MM.1S (cell line): Measurements from ENCODE around the gene RNASE3.
"Not testable (repeated sequence)": the region's sequence is repeated elsewhere in the genome, so short reads cannot be mapped to it uniquely, and the experiment has no call there.

ENCODE experiments used
- DNase-seq: peaks from one replicate; pipeline ENCODE4 v3.0.0-alpha.2; 2015
- H2AFZ ChIP-seq: fragments of 300-600 bp; sonication (generic); 2 replicates; pipeline ENCODE4 v1.6.0; 2016; ENCODE audit warnings: antibody characterized with exemption, low read length
- H3F3A ChIP-seq: fragments of 300-600 bp; sonication (generic); 2 replicates; pipeline ENCODE4 v1.6.1; 2016; ENCODE audit warnings: mild to moderate bottlenecking, antibody characterized with exemption, low read length, moderate library complexity, mixed read lengths; ENCODE audit not compliant: insufficient read depth
- H3K27ac ChIP-seq: fragments of 300-600 bp; sonication (generic); 2 replicates; pipeline ENCODE4 v1.5.1; 2016; ENCODE audit warnings: mild to moderate bottlenecking, low read length
- H3K27me3 ChIP-seq: fragments of 300-600 bp; sonication (generic); replicated peaks from 2 replicates; pipeline ENCODE4 v1.6.0; 2016; ENCODE audit warnings: low read length; ENCODE audit not compliant: insufficient read depth
- H3K36me3 ChIP-seq: fragments of 300-600 bp; sonication (generic); replicated peaks from 2 replicates; pipeline ENCODE4 v1.6.1; 2016; ENCODE audit warnings: mild to moderate bottlenecking, low read length, mixed read lengths; ENCODE audit not compliant: insufficient read depth
- H3K4me1 ChIP-seq: fragments of 300-600 bp; sonication (generic); 2 replicates; pipeline ENCODE4 v1.6.1; 2016; ENCODE audit warnings: low read length, mixed read lengths
- H3K4me2 ChIP-seq: fragments of 300-600 bp; sonication (generic); 2 replicates; pipeline ENCODE4 v1.6.0; 2016; ENCODE audit warnings: low read depth, low read length
- H3K4me3 ChIP-seq: fragments of 300-600 bp; sonication (generic); 2 replicates; pipeline ENCODE4 v1.5.1; 2016; ENCODE audit warnings: low read length, mixed read lengths
- H3K79me2 ChIP-seq: fragments of 300-600 bp; sonication (generic); 2 replicates; pipeline ENCODE4 v1.6.1; 2016; ENCODE audit warnings: mixed run types, low read length, mixed read lengths
- H3K9ac ChIP-seq: fragments of 300-600 bp; sonication (generic); 2 replicates; pipeline ENCODE4 v1.6.1; 2016; ENCODE audit warnings: low read length, mixed read lengths
- H3K9me2 ChIP-seq: fragments of 300-600 bp; sonication (generic); replicated peaks from 2 replicates; pipeline ENCODE4 v1.6.1; 2016; ENCODE audit warnings: mild to moderate bottlenecking, low read length, mixed read lengths; ENCODE audit not compliant: insufficient read depth
- H3K9me3 ChIP-seq: fragments of 300-600 bp; sonication (generic); replicated peaks from 2 replicates; pipeline ENCODE4 v1.6.1; 2016; ENCODE audit warnings: mild to moderate bottlenecking, low read length, mixed read lengths; ENCODE audit not compliant: insufficient read depth
- H4K20me1 ChIP-seq: fragments of 300-600 bp; sonication (generic); 2 replicates; pipeline ENCODE4 v1.6.1; 2016; ENCODE audit warnings: mild to moderate bottlenecking, low read length, moderate library complexity, mixed read lengths; ENCODE audit not compliant: insufficient read depth
- CTCF ChIP-seq: fragments of 300-600 bp; sonication (generic); IDR thresholded peaks from 2 replicates; pipeline ENCODE4 v1.5.1; 2016; ENCODE audit warnings: antibody characterized with exemption, low read length, mixed read lengths
- EZH2 ChIP-seq: fragments of 300-600 bp; sonication (generic); optimal IDR thresholded peaks from 2 replicates; pipeline ENCODE3; 2017; ENCODE audit warnings: low read depth, mild to moderate bottlenecking, antibody characterized with exemption, low read length, mixed read lengths
- EZH2phosphoT487 ChIP-seq: fragments of 300-600 bp; sonication (generic); IDR thresholded peaks from 2 replicates; pipeline ENCODE4 v1.6.1; 2018; ENCODE audit warnings: antibody characterized with exemption, low read length

The RNASE3 gene

GRCh38 chr14:20888411-20888810 lies 2.8 kb upstream of the RNASE3 start:
- H2AFZ ChIP-seq, H3K36me3 ChIP-seq: not testable (repeated sequence)

GRCh38 chr14:20895322-20895721 lies 4.1 kb downstream of the RNASE3 start:
- not testable (repeated sequence) for H3K4me3 ChIP-seq, H3K4me1 ChIP-seq, H3K9me3 ChIP-seq, H2AFZ ChIP-seq, H3K27ac ChIP-seq, H3F3A ChIP-seq, H3K36me3 ChIP-seq, H3K27me3 ChIP-seq, H3K79me2 ChIP-seq, H3K9me2 ChIP-seq, DNase-seq, H4K20me1 ChIP-seq, H3K4me2 ChIP-seq, H3K9ac ChIP-seq

More at GRCh38 chr14:20888411-20888810, 2.8 kb upstream of the RNASE3 start:
- H3K9me2 ChIP-seq, H3K79me2 ChIP-seq, H4K20me1 ChIP-seq, H3K4me1 ChIP-seq, H3K4me2 ChIP-seq, H3K9me3 ChIP-seq, H3K4me3 ChIP-seq, H3K27ac ChIP-seq, H3F3A ChIP-seq, H3K27me3 ChIP-seq, DNase-seq, H3K9ac ChIP-seq: not testable (repeated sequence)

GRCh38 chr14:20904393-20905029 lies 13.3 kb downstream of the RNASE3 start:
- TF ChIP-seq EZH2phosphoT487 (no peak), EZH2 (no peak), CTCF (no peak)
- H3K9me2 ChIP-seq, result no peaks in the 10 kb centered on the region
- no peaks in the 10 kb centered on the region for H3K27me3 ChIP-seq
- no peaks in the 10 kb centered on the region for H3K4me1 ChIP-seq
- no peak overlapping the region for H3K4me2 ChIP-seq
- no peak for DNase-seq
- H3K27ac ChIP-seq, result no peak overlapping the region
- no peaks in the 10 kb centered on the region for H3K36me3 ChIP-seq
- no peaks in the 10 kb centered on the region for H3K79me2 ChIP-seq
- no peaks in the 10 kb centered on the region for H4K20me1 ChIP-seq
- H3K9me3 ChIP-seq, result no peaks in the 10 kb centered on the region
- H3K9ac ChIP-seq, result no peak overlapping the region
- no peak overlapping the region for H2AFZ ChIP-seq
- no peak overlapping the region for H3K4me3 ChIP-seq
- no peaks in the 10 kb centered on the region for H3F3A ChIP-seq

- no peaks in the 10 kb centered on the region for H3F3A ChIP-seq
- H3K4me3 ChIP-seq, result no peak overlapping the region
- H3K9ac ChIP-seq, result no peak overlapping the region
- H2AFZ ChIP-seq, result no peak overlapping the region
- H3K9me3 ChIP-seq, result no peaks in the 10 kb centered on the region
- no peaks in the 10 kb centered on the region for H4K20me1 ChIP-seq
- TF ChIP-seq EZH2phosphoT487, result no peak
- no peak for TF ChIP-seq CTCF
- no peak for TF ChIP-seq EZH2
- no peaks in the 10 kb centered on the region for H3K79me2 ChIP-seq
- no peaks in the 10 kb centered on the region for H3K4me1 ChIP-seq
- no peak overlapping the region for H3K4me2 ChIP-seq
- no peaks in the 10 kb centered on the region for H3K9me2 ChIP-seq
- no peak for DNase-seq
- no peaks in the 10 kb centered on the region for H3K36me3 ChIP-seq
- H3K27ac ChIP-seq, result no peak overlapping the region
- no peaks in the 10 kb centered on the region for H3K27me3 ChIP-seq
These were observed 14.5 kb downstream of the RNASE3 start for GRCh38 chr14:20905676-20906075.
